Measurements from ENCODE around the gene TRAPPC3.

TRAPPC3 gene

GRCh38 chr1:36126797-36127500, 22.3 kb downstream of the TRAPPC3 start:
- no peak for DNase-seq (ENCODE audit: low spot score)

GRCh38 chr1:36126005-36126716, 23.1 kb downstream of the TRAPPC3 start:
- no peak for DNase-seq (ENCODE audit: low spot score)

- DNase-seq (ENCODE audit: low spot score), result no peak
These were observed 23.9 kb downstream of the TRAPPC3 start, which contains the start of gene COL8A2 for GRCh38 chr1:36125129-36125991. Gene COL8A2, minus strand, starts transcription at chr1:36125222. Its CDS starts 24,980 bp downstream, at chr1:36100242.

- DNase-seq (ENCODE audit: low spot score), result no peak
These were observed 24.7 kb downstream of the TRAPPC3 start for GRCh38 chr1:36124404-36125128.

GRCh38 chr1:36123356-36123755, 25.9 kb downstream of the TRAPPC3 start:
- no peak for DNase-seq (ENCODE audit: low spot score)

- DNase-seq (ENCODE audit: low spot score), result no peak
These were observed 26.9 kb downstream of the TRAPPC3 start for GRCh38 chr1:36122062-36123030.

- no peak for DNase-seq (ENCODE audit: low spot score)
These were observed 29.8 kb downstream of the TRAPPC3 start for GRCh38 chr1:36119456-36119855.

- no peak for DNase-seq (ENCODE audit: low spot score)
These were observed 30.7 kb downstream of the TRAPPC3 start for GRCh38 chr1:36118447-36119204.

GRCh38 chr1:36116901-36117300, 32.4 kb downstream of the TRAPPC3 start:
- no peak for DNase-seq (ENCODE audit: low spot score)

GRCh38 chr1:36115931-36116330, 33.4 kb downstream of the TRAPPC3 start:
- DNase-seq (ENCODE audit: low spot score), result no peak

GRCh38 chr1:36115200-36115669, 34.1 kb downstream of the TRAPPC3 start:
- no peak for DNase-seq (ENCODE audit: low spot score)

- no peak for DNase-seq (ENCODE audit: low spot score)
These were observed 34.9 kb downstream of the TRAPPC3 start for GRCh38 chr1:36114371-36114770.

GRCh38 chr1:36112823-36113222, 36.5 kb downstream of the TRAPPC3 start:
- no peak for DNase-seq (ENCODE audit: low spot score)

GRCh38 chr1:36111151-36111550, 38.1 kb downstream of the TRAPPC3 start:
- no peak for DNase-seq (ENCODE audit: low spot score)

GRCh38 chr1:36109041-36109679, 40.1 kb downstream of the TRAPPC3 start:
- no peak for DNase-seq (ENCODE audit: low spot score)

GRCh38 chr1:36108314-36108713, 41.0 kb downstream of the TRAPPC3 start:
- DNase-seq (ENCODE audit: low spot score), result no peak

- DNase-seq (ENCODE audit: low spot score), result no peak
These were observed 41.9 kb downstream of the TRAPPC3 start for GRCh38 chr1:36107394-36107793.

- DNase-seq (ENCODE audit: low spot score), result no peak
These were observed 43.0 kb downstream of the TRAPPC3 start for GRCh38 chr1:36106269-36106668.

- DNase-seq (ENCODE audit: low spot score), result no peak
These were observed 47.7 kb downstream of the TRAPPC3 start for GRCh38 chr1:36101546-36101945.
